GM18520 (cell line): ENCODE results near the gene IL12RB2.
A peak's percentile ranks its signal among the peaks of the same experiment; 100 is the strongest.
"Not testable (repeated sequence)": the region's sequence is repeated elsewhere in the genome, so short reads cannot be mapped to it uniquely, and the experiment has no call there.

Experiments
- ATAC-seq: cut with Tn5 transposase; IDR thresholded peaks from one replicate; pipeline ENCODE4 v1.9.1; 2021; ENCODE audit not compliant: unreplicated experiment

The IL12RB2 gene

GRCh38 chr1:67430358-67431155 lies 122.9 kb downstream of the IL12RB2 start, which contains the start of gene SERBP1:
SERBP1 (minus strand) TSS chr1:67430402; CDS start chr1:67430300, 102 bp downstream.
- peak; percentile 89 for ATAC-seq

- ATAC-seq = peak; percentile 11
These were observed 123.6 kb downstream of the IL12RB2 start for GRCh38 chr1:67431156-67431765.

DNA sequence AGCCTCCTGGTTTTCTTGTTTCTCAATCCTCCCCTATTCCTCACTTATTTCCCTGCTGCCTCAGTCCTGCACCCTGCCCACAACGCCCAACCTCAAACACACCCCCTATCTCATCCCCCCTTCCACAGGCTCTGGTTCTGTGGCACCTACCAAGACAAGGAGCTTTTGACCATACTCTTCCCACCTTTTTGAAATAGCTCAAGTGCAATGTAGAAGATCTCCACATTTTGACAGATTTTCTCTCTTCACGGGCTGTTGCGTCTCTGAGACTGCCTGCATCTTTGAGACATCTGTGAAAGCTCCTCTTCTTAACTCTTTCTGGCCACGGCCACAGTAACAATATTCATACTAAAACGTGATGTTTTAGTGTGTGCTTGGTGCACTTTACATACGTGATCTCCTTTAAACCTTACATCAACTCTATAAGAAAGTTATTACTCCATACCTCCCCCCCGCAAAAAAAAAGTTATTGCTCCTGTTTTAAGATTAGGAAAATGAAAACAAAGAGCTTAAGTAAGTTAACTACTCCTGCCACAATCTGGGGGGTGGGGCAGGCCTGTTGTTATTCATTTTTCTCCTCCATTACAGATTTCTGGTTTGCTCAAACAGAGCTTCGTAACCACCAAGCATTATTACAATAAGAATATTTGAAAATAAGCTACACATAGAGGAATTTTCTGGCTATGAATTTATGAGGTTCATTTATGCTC lies 124.4 kb downstream of the IL12RB2 start:
- ATAC-seq = no peak

DNA sequence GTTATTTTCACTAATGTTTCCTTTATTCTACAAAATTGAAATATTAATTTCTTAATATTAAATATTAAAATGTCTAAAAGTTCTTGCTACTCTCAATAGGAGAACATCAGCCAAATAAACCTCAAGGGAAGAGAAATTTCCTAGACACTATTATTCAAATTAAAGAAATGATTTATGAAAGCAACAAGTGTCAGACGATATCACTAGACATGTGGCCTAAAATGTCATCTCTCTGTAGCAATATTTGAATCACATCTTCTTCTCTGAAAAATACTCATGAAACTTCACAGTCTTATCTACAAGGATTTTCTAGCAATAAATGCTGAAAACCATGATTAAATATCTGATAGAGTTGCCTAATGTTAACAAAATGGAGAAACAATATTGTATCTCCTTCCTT lies 125.1 kb downstream of the IL12RB2 start:
- no peak for ATAC-seq

- ATAC-seq = no peak
These were observed 126.2 kb downstream of the IL12RB2 start for GRCh38 chr1:67433837-67434236.

GRCh38 chr1:67434491-67434890 lies 126.8 kb downstream of the IL12RB2 start:
- no peak for ATAC-seq

- ATAC-seq = no peak
These were observed 128.9 kb downstream of the IL12RB2 start for GRCh38 chr1:67436511-67437055.

- no peak for ATAC-seq
These were observed 130.3 kb downstream of the IL12RB2 start for GRCh38 chr1:67437961-67438360.

DNA sequence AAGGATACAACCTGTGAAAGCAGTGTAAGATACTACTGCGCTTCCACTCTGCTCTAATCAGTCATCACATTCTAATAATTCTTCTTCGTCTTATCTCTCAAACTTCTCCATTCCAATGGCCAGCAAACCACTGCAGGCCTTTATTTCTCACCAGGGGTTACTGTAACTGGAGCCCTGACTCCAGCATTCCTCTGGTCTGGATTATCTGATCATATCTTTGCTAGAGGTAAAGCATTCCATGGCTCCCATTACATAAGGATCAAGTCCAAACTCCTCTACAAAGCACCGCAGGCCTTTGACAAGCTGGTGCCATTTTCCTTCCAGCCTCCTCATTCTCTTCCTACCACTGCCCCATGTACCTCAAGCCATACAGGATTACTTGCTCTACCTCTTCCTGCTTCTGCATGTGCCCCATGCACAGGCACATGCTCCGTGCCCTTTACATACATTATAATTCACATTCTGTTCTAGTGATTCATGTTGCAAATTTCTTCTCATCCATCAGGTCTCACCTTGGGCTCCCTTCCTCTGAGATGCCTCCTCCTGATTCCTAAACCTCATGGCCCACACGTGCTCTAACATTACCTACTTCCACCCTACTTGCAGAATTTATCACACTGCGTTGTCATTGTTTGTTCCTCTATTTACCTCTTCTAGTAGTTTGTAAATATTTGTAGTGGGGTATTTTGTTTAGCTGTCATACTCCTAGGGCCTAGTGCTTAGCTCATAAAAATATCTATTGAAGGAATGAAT lies 131.8 kb downstream of the IL12RB2 start:
- no peak for ATAC-seq

DNA sequence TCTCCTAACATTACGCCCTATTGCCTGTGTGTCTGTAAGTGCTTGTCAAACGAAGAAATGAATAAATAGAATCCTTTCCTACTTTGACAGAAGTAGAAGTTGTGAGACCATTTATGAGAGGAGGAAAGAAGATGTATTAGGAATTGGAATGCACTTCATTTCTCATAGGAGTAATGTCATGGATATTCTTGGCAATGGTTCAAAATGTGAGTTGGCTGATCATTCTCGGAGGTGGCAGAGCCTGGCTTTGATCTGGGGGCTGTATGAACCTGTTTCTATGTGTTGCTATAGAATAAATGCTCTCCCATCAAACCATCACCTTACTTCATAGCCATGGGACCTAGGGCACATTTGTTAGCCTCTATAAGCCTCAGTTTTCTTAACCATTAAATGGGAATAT lies 132.7 kb downstream of the IL12RB2 start:
- ATAC-seq = no peak

- no peak for ATAC-seq
These were observed 133.5 kb downstream of the IL12RB2 start for GRCh38 chr1:67441183-67441582.

- ATAC-seq = no peak
These were observed 134.1 kb downstream of the IL12RB2 start for GRCh38 chr1:67441739-67442281.

DNA sequence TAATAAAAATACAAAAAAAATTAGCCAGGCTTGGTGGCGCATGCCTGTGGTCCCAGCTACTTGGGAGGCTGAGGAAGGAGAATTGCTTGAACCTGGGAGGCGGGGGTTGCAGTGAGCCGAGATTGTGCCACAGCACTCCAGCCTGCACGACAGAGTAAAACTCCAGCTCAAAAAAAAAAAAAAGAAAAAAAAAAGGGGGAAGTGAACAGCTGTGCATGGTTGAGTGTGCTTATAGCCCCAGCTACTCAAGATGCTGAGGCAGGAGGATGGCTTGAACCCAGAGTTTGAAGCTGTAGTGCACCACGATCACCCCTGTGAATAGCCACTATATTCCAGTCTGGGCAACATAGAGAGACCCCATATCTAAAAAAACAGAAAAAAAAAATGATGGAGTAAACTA lies 138.3 kb downstream of the IL12RB2 start:
- not testable (repeated sequence) for ATAC-seq
